Chondrocyte (in vitro differentiated cells): ENCODE data around the gene ANTXR2. TPM values are rescaled to one million over a fixed set of nuclear protein-coding genes. Genes with fewer than 3 reads are reported as not detected.

Experiments used
- DNase-seq: peaks from one replicate; pipeline ENCODE4 v3.0.0; 2021; ENCODE audit warnings: mixed read lengths, low spot score
- H3K27ac Mint-ChIP-seq: one replicate; pipeline ENCODE4 v1.8.0; 2021; ENCODE audit warnings: mild to moderate bottlenecking, moderate library complexity, mixed read lengths; ENCODE audit not compliant: unreplicated experiment
- H3K27me3 Mint-ChIP-seq: 2 replicates; pipeline ENCODE4 v1.8.0; 2021; ENCODE audit warnings: low read depth, mixed read lengths
- H3K36me3 Mint-ChIP-seq: 2 replicates; pipeline ENCODE4 v1.8.0; 2021; ENCODE audit warnings: low read depth, mixed read lengths
- H3K4me1 Mint-ChIP-seq: 2 replicates; pipeline ENCODE4 v1.8.0; 2021; ENCODE audit warnings: low read depth, mild to moderate bottlenecking, mixed read lengths
- H3K4me3 Mint-ChIP-seq: one replicate; pipeline ENCODE4 v1.8.0; 2021; ENCODE audit warnings: mild to moderate bottlenecking, moderate library complexity, mixed read lengths; ENCODE audit not compliant: unreplicated experiment
- H3K9me3 Mint-ChIP-seq: 2 replicates; pipeline ENCODE4 v1.8.0; 2021; ENCODE audit warnings: low read depth, mixed read lengths
- CTCF ChIP-seq: fragments of 200-600 bp; sonication (generic); IDR thresholded peaks from 2 replicates; pipeline ENCODE4 v1.5.0; 2021; ENCODE audit warnings: antibody characterized with exemption, mild to moderate bottlenecking, moderate library complexity
- total RNA-seq: library from RNA; stranded (reverse); gene quantifications from 3 replicates; pipeline ENCODE4 v1.2.1, GENCODE V29; 2021

Gene ANTXR2
- total RNA-seq, 1 donor from 2014 or later: 32.1 TPM

GRCh38 chr4:80088471-80088870, 15.4 kb upstream of the ANTXR2 start:
- peaks cover 2% of the 10 kb centered on the region for H3K36me3 Mint-ChIP-seq
- no peak overlapping the region for H3K4me3 Mint-ChIP-seq
- TF ChIP-seq CTCF: no peak

GRCh38 chr4:80086296-80086695, 13.3 kb upstream of the ANTXR2 start:
- Mint-ChIP-seq H3K27me3 (peaks cover 18% of the 10 kb centered on the region), H3K27ac (no peak overlapping the region), H3K9me3 (no peaks in the 10 kb centered on the region), H3K36me3 (no peaks in the 10 kb centered on the region), H3K4me1 (no peaks in the 10 kb centered on the region), H3K4me3 (no peak overlapping the region)
- no peak for TF ChIP-seq CTCF
- DNase-seq: no peak

More at GRCh38 chr4:80088471-80088870, 15.4 kb upstream of the ANTXR2 start:
- peaks cover 25% of the 10 kb centered on the region for H3K27me3 Mint-ChIP-seq
- H3K27ac Mint-ChIP-seq: no peak overlapping the region
- DNase-seq: no peak
- H3K9me3 Mint-ChIP-seq: no peaks in the 10 kb centered on the region
- H3K4me1 Mint-ChIP-seq: no peaks in the 10 kb centered on the region

DNA sequence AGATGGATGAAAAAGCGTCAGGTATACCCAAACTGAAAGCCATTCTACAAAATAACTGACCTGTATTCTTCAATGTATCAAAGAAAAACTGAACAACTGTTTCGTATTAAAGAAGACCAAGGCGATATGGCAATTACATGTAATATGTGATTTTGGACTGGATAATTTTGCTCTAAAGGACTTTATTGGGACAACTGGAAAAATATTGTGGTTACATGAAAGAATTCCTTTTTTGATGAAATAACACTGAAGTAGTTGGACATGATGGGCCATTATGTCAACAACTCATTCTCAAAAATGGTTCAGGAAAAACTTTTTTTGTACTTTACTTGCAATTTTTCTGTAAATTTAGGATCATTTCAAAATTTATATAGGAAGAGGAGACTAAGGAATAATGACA, 12.1 kb upstream of the ANTXR2 start:
- Mint-ChIP-seq H3K27ac (no peak overlapping the region), H3K4me3 (no peak overlapping the region), H3K36me3 (no peaks in the 10 kb centered on the region), H3K4me1 (no peaks in the 10 kb centered on the region), H3K9me3 (no peaks in the 10 kb centered on the region), H3K27me3 (peaks cover 18% of the 10 kb centered on the region)
- no peak for DNase-seq
- TF ChIP-seq CTCF: no peak

GRCh38 chr4:80082693-80083092, 9.7 kb upstream of the ANTXR2 start:
- no peak for TF ChIP-seq CTCF
- no peak for DNase-seq
- Mint-ChIP-seq H3K27ac (no peak overlapping the region), H3K36me3 (no peaks in the 10 kb centered on the region), H3K9me3 (no peaks in the 10 kb centered on the region), H3K4me3 (no peak overlapping the region), H3K27me3 (peaks cover 14% of the 10 kb centered on the region), H3K4me1 (no peaks in the 10 kb centered on the region)

DNA sequence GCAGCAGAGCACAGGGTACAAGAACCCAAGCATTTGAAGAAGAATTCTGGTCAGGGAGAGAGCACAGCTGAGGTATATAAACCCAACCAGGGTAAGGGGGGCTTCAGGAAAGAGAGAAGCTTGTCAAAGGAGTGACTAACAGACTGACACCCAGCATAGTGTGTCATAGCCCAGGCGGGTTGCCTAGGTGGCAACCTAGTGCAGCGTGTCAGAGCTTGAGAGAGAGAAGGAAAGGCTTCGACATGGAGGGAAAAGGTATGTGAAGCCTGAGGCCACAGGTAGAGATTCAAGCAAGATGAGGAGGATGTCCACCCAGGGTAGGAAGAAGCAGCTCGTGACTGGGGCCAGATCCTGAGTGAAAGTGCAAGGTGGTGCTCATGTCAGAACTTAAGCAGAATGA, 8.5 kb upstream of the ANTXR2 start:
- Mint-ChIP-seq H3K9me3 (no peaks in the 10 kb centered on the region), H3K4me1 (no peaks in the 10 kb centered on the region), H3K27ac (no peak overlapping the region), H3K36me3 (no peaks in the 10 kb centered on the region), H3K27me3 (peaks cover 9% of the 10 kb centered on the region), H3K4me3 (no peak overlapping the region)
- TF ChIP-seq CTCF: no peak
- no peak for DNase-seq
